ENCODE results near the gene PIP5K1A. TPM values are rescaled to one million over a fixed set of nuclear protein-coding genes. Genes with fewer than 3 reads are reported as not detected.

PIP5K1A gene
- total and polyA plus RNA-seq, 4 donors = 21.7 to 120 (median 37.5) TPM

- Histone ChIP-seq H3K36me3 (ENCODE audit: control insufficient read depth in 4 of 4, insufficient read depth in 4 of 4, low read length in 4 of 4) (peaks cover 31 to 61% (median 52%) of the 10 kb centered on the region in 4 donors), H3K4me1 (ENCODE audit: control insufficient read depth in 5 of 5, insufficient read depth in 5 of 5, low read length in 5 of 5) (no peaks in the 10 kb centered on the region), H3K27ac (ENCODE audit: low read depth in 1 of 2, low read length in 1 of 2) (no peak overlapping the region), H3K9ac (ENCODE audit: insufficient read depth in 1 of 2, low read length in 2 of 2) (no peak overlapping the region), H3K9me3 (ENCODE audit: control insufficient read depth in 4 of 4, insufficient read depth in 3 of 4, low read length in 3 of 4) (no peaks in the 10 kb centered on the region), H3K4me3 (no peak overlapping the region), H3K27me3 (ENCODE audit: control insufficient read depth in 3 of 3, insufficient read depth in 3 of 3, low read length in 2 of 3) (no peaks in the 10 kb centered on the region)
- no peak for TF ChIP-seq CTCF (IDR thresholded peaks at IDR 0.05; ENCODE audit: control extremely low read depth, extremely low read depth)
- DNase-seq (no peak), ATAC-seq (ENCODE audit: insufficient read depth, low FRiP score) (no peak)
- WGBS, 2 donors = 87 to 88% methylated on average over 5 of the region's 5 CpGs
These were observed 45.4 kb downstream of the PIP5K1A start for GRCh38 chr1:151243683-151244216.

- DNase-seq = no peak
- peaks cover 19 to 51% (median 42%) of the 10 kb centered on the region in 4 donors for H3K36me3 ChIP-seq (ENCODE audit: control insufficient read depth in 4 of 4, insufficient read depth in 4 of 4, low read length in 4 of 4)
- WGBS, 2 donors = 85 to 91% methylated on average over 2 of the region's 2 CpGs
These were observed 48.4 kb downstream of the PIP5K1A start for GRCh38 chr1:151246786-151247185.

GRCh38 chr1:151251656-151252470 is 53.5 kb downstream of the PIP5K1A start:
- H3K27me3 ChIP-seq (ENCODE audit: control insufficient read depth in 3 of 3, insufficient read depth in 3 of 3, low read length in 2 of 3) = no peaks in the 10 kb centered on the region
- ATAC-seq (ENCODE audit: insufficient read depth, low FRiP score) = no peak

More at GRCh38 chr1:151246786-151247185, 48.4 kb downstream of the PIP5K1A start:
- H3K4me3 ChIP-seq = no peak overlapping the region
- H3K9me3 ChIP-seq (ENCODE audit: control insufficient read depth in 4 of 4, insufficient read depth in 3 of 4, low read length in 3 of 4) = no peaks in the 10 kb centered on the region
- no peak for ATAC-seq (ENCODE audit: insufficient read depth, low FRiP score)
- TF ChIP-seq CTCF (IDR thresholded peaks at IDR 0.05; ENCODE audit: control extremely low read depth, extremely low read depth) = no peak
- H3K4me1 ChIP-seq (ENCODE audit: control insufficient read depth in 5 of 5, insufficient read depth in 5 of 5, low read length in 5 of 5) = no peaks in the 10 kb centered on the region
- H3K27me3 ChIP-seq (ENCODE audit: control insufficient read depth in 3 of 3, insufficient read depth in 3 of 3, low read length in 2 of 3) = no peaks in the 10 kb centered on the region
- no peak overlapping the region for H3K9ac ChIP-seq (ENCODE audit: insufficient read depth in 1 of 2, low read length in 2 of 2)
- H3K27ac ChIP-seq (ENCODE audit: low read depth in 1 of 2, low read length in 1 of 2) = no peak overlapping the region

More at GRCh38 chr1:151251656-151252470, 53.5 kb downstream of the PIP5K1A start:
- peak; percentile 58 to 81 (median 76) for DNase-seq
- no peak overlapping the region for H3K9ac ChIP-seq (ENCODE audit: insufficient read depth in 1 of 2, low read length in 2 of 2)
- no peak overlapping the region for H3K4me3 ChIP-seq
- peak; percentile 74 for TF ChIP-seq CTCF (IDR thresholded peaks at IDR 0.05; ENCODE audit: control extremely low read depth, extremely low read depth)
- H3K27ac ChIP-seq (ENCODE audit: low read depth in 1 of 2, low read length in 1 of 2) = no peak overlapping the region
- H3K9me3 ChIP-seq (ENCODE audit: control insufficient read depth in 4 of 4, insufficient read depth in 3 of 4, low read length in 3 of 4) = no peaks in the 10 kb centered on the region
- H3K4me1 ChIP-seq (ENCODE audit: control insufficient read depth in 5 of 5, insufficient read depth in 5 of 5, low read length in 5 of 5) = peaks cover 0 to 10% (median 8%) of the 10 kb centered on the region in 5 donors
- H3K36me3 ChIP-seq (ENCODE audit: control insufficient read depth in 4 of 4, insufficient read depth in 4 of 4, low read length in 4 of 4) = peaks cover 0 to 19% (median 17%) of the 10 kb centered on the region in 4 donors
- WGBS, 2 donors = 66 to 71% methylated on average over 16 of the region's 16 CpGs

Measured in lung (tissue), 12 donors.